Sigmoid colon (tissue), 4 donors: ENCODE data around the gene GPC5.

Experiments used
- CTCF ChIP-seq, 4 experiments: fragments of 450-650 bp in 3 of 4; fragments of 200-600 bp in 1 of 4; IDR thresholded peaks; one replicate each; pipeline ENCODE4 v1.5.1; 2016 to 2019; ENCODE audit warnings: antibody characterized with exemption in 4 of 4, mild to moderate bottlenecking in 3 of 4, moderate library complexity in 2 of 4
- EP300 ChIP-seq, 4 donors: sonication (generic); formaldehyde crosslinking; IDR thresholded peaks; one replicate each; pipeline ENCODE4 v1.6.1; 2017; ENCODE audit warnings: antibody characterized with exemption in 4 of 4
- POLR2AphosphoS5 ChIP-seq, 4 donors: sonication (generic); formaldehyde crosslinking; IDR thresholded peaks; one replicate each; pipeline ENCODE4 v1.6.1; 2017; ENCODE audit warnings: antibody characterized with exemption in 4 of 4

GRCh38 chr13:92802776-92803175, 1404.4 kb downstream of the GPC5 start:
- TF ChIP-seq CTCF (IDR thresholded peaks at IDR 0.05) (no peak), POLR2AphosphoS5 (IDR thresholded peaks at IDR 0.05) (no peak), EP300 (IDR thresholded peaks at IDR 0.05) (no peak)
